NCI-H187 treated with DMSO at 0.1 percent for 48 hours (cell line): ENCODE results near the gene GRK4.
"Not testable (repeated sequence)": the region's sequence is repeated elsewhere in the genome, so short reads cannot be mapped to it uniquely, and the experiment has no call there.

Experiments used
- DNase-seq: peaks from one replicate; lab custom pipeline; 2025; lab: John Stamatoyannopoulos, UW

Gene GRK4

GRCh38 chr4:2930758-2931511 lies 32.4 kb upstream of the GRK4 start:
- no peak for DNase-seq

DNA sequence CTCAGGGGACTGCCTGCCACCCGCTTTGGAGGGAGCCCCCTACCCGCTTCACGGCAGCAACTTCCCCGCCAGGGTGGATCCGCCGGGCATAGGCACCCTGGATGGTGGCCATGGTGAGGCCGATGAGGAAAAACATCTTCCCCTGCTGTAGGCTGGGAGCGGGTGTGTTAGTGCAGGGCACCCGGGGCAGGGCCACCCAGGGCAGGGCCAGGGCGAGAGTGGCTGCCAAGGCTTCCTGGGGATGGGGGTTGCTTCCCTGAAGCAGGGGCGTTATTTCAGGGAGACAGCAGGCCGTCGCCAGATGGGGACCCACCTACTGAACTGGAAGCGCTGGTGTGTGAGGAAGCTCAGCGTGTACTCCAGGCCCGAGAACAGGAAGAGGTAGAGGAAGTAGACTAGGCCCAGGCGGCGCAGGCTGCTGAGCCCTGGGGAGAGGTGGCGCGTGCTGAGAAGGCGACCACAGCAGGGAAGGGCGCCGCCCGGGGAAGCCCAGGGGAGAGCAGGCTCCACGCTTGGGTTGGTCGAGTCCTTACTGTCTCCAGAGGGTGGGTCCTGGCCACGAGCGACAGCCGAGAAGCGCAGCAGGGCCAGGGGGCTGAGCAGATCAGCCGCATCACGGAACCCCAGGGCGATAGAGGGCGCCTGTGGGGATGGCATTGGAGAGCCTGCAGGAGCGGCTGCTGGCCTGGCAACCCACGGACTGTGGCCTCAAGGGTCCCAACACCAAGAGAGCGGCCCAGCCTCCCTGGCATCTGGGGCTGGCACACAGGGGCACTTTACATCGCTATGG lies 31.7 kb upstream of the GRK4 start:
- DNase-seq = no peak

DNA sequence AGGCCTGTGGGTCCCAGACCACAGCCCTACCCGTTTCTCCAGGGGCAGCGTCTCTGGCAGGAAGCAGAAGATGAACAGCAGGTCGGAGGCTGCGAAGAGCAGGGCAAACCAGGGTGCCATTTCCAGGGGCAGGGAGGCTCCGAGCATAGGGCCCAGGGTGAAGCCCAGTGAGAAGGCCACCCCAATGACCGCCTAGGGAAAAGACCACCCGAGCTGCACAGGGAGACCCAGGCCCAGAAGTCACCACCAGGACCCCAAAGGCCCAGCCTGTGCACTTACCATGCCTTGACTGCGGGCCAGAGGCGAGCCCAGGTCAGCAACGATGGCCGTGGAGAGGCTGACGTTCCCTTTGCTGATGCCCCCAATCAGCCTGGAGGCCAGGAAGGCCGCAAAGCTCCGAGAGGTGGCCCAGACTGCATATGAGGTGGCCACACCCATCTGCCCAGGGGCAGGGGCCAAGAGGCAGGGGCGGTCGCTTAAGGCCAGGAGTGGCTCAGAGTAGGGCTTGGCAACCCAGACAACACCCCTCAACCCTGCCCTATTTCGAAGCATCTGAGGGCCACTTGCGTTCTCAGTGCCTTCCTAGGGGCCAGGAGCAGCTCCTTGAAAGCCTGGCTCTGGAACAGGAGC lies 30.9 kb upstream of the GRK4 start:
- DNase-seq = no peak

GRCh38 chr4:2932951-2933565 lies 30.3 kb upstream of the GRK4 start:
- no peak for DNase-seq

DNA sequence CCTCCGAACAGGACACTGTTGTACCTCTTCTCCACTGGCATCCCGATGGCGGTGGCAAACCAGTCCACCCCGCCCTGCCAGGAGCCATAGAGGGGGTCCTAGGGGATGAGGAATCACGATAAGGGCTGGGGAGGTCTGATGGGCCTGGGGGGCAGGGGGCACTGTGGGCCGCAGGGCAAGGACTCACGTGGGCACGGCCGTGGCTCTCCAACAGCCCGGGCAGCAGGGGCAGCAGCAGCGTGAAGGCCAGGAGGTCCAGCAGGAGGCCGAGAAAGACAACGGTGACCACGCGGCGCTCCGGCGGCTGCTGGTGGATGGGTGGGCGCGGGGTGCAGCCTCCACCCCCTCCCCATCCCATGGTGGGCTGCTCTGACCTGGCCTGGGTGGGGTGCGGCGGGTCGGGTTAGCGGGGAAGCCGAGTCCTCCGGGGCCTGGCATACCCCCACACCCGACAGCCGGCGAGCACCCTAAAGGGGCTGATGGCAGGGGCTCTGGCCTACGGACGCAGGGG lies 29.8 kb upstream of the GRK4 start:
- DNase-seq = no peak

GRCh38 chr4:2934077-2934812 lies 29.1 kb upstream of the GRK4 start:
- no peak for DNase-seq

DNA sequence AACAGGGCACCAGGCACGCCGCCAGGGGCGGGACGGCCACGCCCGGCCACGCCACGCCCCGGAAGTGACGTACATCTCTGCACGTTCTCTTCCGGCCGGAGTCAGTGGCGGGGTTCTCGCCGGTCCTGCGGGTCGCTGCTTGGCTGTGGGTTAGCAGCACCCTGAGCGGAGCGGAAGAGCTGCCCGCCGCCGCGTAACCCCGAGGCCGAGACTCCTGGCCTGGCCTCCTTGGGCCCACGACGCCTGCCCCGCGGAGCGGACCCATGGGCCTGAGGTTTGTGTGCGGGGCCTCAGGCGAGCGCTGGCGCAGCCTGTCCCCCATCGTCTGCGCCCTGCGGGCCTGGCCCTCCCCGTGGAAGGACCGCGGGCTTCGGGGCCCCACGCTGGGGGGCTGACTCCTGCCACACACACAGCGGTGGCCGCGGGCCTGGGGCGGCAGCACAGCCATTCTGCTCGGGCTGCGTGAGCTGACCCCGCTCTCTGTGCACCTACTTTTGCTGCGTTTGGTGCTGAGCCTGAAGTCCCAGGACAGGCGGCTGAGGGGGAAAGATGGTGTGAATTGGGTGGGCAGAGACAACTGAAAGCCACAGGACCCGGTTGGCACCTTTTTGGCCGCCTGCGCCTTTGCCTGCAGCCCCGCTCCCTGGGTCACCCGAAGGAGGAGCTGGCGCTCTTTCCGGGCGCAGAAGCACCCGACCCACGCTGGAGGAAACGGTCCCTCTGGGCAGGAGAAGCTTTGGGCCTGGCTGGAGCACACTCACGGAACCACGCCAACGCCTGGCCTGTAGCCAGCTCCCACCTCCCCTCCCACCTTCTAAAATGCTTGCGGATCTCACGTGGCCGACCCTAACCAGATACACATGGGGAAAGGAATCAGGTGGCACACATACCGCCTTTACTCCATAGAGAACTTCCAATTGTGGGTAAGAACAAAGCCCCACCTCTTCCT lies 28.3 kb upstream of the GRK4 start:
- DNase-seq = peak; percentile 63

- no peak for DNase-seq
Observed at GRCh38 chr4:2935762-2936743, 27.3 kb upstream of the GRK4 start.

GRCh38 chr4:2936773-2937145 lies 26.6 kb upstream of the GRK4 start:
- DNase-seq = no peak

- DNase-seq = no peak
Observed at GRCh38 chr4:2937146-2937857, 26.1 kb upstream of the GRK4 start.

GRCh38 chr4:2937986-2938385 lies 25.4 kb upstream of the GRK4 start:
- no peak for DNase-seq

DNA sequence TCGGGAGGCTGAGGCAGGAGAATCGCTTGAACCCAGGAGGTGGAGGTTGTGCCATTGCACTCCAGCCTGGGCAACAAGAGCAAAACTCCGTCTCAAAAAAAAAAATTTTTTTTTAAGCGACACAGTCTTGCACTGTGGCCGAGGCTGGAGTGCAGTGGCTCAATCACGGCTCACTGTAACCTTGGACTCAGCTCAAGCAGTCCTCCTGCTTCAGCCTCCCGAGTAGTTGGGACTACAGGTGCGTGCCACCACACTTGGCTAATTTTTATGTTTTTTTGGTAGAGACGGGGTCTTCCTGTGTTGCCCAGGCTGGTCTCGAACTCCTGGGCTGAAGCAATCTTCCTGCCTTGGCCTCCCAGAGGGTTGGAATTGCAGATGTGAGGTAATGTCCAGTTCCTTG lies 25.0 kb upstream of the GRK4 start:
- DNase-seq = not testable (repeated sequence)

GRCh38 chr4:2938906-2939305 lies 24.5 kb upstream of the GRK4 start:
- DNase-seq = no peak

DNA sequence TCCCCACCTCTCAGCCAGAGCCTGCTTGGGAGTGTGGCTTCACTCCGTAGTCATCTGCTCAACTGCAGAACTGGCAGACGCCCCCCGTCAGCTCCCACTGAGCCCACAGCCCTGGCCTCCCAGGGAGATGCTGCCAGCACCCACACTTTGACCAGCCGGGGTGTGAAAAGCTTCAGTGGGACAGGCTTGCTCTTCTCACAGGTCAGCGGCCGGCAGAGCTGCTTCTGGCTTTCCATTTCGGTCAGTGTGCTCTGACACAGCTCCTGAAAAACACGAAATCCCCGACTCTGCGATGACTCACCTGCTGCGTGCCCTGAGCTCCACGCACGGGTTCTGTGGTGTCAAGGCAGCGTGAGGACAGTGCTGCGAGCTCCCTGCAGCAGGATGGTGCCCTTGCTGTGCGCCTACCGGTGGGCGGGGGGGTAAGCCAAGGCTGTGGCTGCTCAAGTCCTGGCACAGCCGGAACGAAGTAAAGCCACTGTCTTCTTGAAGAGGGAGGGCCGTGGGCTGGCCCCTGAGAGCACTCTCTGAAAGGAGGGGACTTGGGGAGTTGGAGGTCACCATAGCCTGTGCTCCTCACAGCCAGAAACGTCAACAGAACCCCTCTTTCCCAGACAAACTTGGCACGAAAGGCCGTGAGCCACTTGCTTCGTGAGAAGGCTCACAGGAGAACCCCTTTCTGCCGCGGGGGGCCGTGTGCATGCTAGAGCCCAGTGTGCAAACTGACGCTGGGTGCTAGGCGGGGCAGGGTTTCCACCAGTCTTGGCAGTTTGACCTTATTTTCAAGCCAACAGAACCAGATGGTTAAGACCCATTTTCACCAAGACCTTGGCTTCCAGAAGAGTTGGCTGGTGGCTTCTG lies 23.8 kb upstream of the GRK4 start:
- no peak for DNase-seq

- DNase-seq = no peak
Observed at GRCh38 chr4:2940267-2941137, 22.9 kb upstream of the GRK4 start.

- no peak for DNase-seq
Observed at GRCh38 chr4:2941138-2942036, 22.0 kb upstream of the GRK4 start.
